H1 (cell line): ENCODE results near the gene RNF114.

Experiments
- CTCF ChIP-seq, 3 experiments: IDR thresholded peaks; 1 replicate in 2 of 3; 2 replicates in 1 of 3; pipeline versions ENCODE4 v1.5.1 to v1.6.1; 2011; ENCODE audit warnings: low read length in 3 of 3, mild to moderate bottlenecking in 3 of 3, inconsistent platforms in 2 of 3, low read depth in 1 of 3, moderate library complexity in 1 of 3; ENCODE audit not compliant: insufficient read depth in 1 of 3; ENCODE audit errors: control extremely low read depth in 1 of 3
- EP300 ChIP-seq, 2 experiments: IDR thresholded peaks; 1 replicate in 1 of 2; 2 replicates in 1 of 2; pipeline ENCODE4 v1.6.1; 2011 to 2012; ENCODE audit warnings: low read depth in 2 of 2, low read length in 2 of 2, mild to moderate bottlenecking in 2 of 2, borderline replicate concordance in 1 of 2, inconsistent platforms in 1 of 2, moderate library complexity in 1 of 2
- POLR2A ChIP-seq, 2 experiments: IDR thresholded peaks; 1 replicate in 1 of 2; 2 replicates in 1 of 2; pipeline ENCODE4 v1.6.1; 2011; ENCODE audit warnings: low read depth in 2 of 2, low read length in 2 of 2, mild to moderate bottlenecking in 2 of 2; ENCODE audit errors: control extremely low read depth in 1 of 2

GRCh38 chr20:50003253-50003656 lies 67.1 kb downstream of the RNF114 start:
- TF ChIP-seq CTCF (IDR thresholded peaks at IDR 0.05; ENCODE audit: control extremely low read depth in 1 of 3, insufficient read depth in 1 of 3, low read depth in 1 of 3, low read length in 3 of 3) (no peak), EP300 (IDR thresholded peaks at IDR 0.05; ENCODE audit: borderline replicate concordance in 1 of 2, low read depth in 2 of 2, low read length in 2 of 2) (no peak), POLR2A (IDR thresholded peaks at IDR 0.05; ENCODE audit: control extremely low read depth in 1 of 2, low read depth in 2 of 2, low read length in 2 of 2) (no peak)
